PC-9 (cell line): ENCODE data around the gene TGM2. TPM values are rescaled to one million over a fixed set of nuclear protein-coding genes. Genes with fewer than 3 reads are reported as not detected.

Source experiments
- BruUV-seq: library from RNA; stranded (reverse); fragments of 400-500 nt; replicated peaks from 2 replicates; lab custom pipeline; 2021; lab: Mats Ljungman, UMichigan
- CTCF ChIA-PET: fragments of 300-600 bp; sonication (Branson Sonifier 250); formaldehyde crosslinking; loops from one replicate; lab custom pipeline; 2022; ENCODE audit warnings: antibody characterized with exemption; lab: Charles Lee
- POLR2A ChIA-PET: fragments of 300-600 bp; sonication (Branson Sonifier 250); formaldehyde crosslinking; loops from one replicate; lab custom pipeline; 2022; ENCODE audit warnings: antibody characterized with exemption; ENCODE audit not compliant: unreplicated experiment; lab: Charles Lee
- DNase-seq, 2 experiments: peaks; one replicate each; pipeline versions ENCODE4 v3.0.0 to v3.0.0-alpha.2; 2015 to 2022; ENCODE audit warnings: mixed read lengths in 1 of 2
- H2AFZ ChIP-seq: fragments of 200-600 bp; sonication (generic); 2 replicates; pipeline ENCODE4 v1.8.1; 2017; ENCODE audit warnings: antibody characterized with exemption
- H3F3A ChIP-seq: fragments of 200-600 bp; sonication (generic); 2 replicates; pipeline ENCODE4 v1.8.1; 2017; ENCODE audit warnings: antibody characterized with exemption, mild to moderate bottlenecking, low read depth; ENCODE audit not compliant: insufficient read depth
- H3K27ac ChIP-seq: fragments of 200-600 bp; sonication (generic); 2 replicates; pipeline ENCODE4 v1.6.1; 2016; ENCODE audit warnings: mixed run types
- H3K27me3 ChIP-seq: fragments of 200-600 bp; sonication (generic); 2 replicates; pipeline ENCODE4 v1.6.1; 2016; ENCODE audit warnings: low read depth, mixed run types; ENCODE audit not compliant: insufficient read depth
- H3K36me3 ChIP-seq: fragments of 200-600 bp; sonication (generic); 2 replicates; pipeline ENCODE4 v1.6.1; 2016; ENCODE audit warnings: low read depth, mixed run types
- H3K4me1 ChIP-seq: fragments of 200-600 bp; sonication (generic); replicated peaks from 2 replicates; pipeline ENCODE4 v1.6.1; 2016; ENCODE audit warnings: mixed run types; ENCODE audit not compliant: insufficient read depth
- H3K4me2 ChIP-seq: fragments of 200-600 bp; sonication (generic); 2 replicates; pipeline ENCODE4 v1.6.1; 2017; ENCODE audit warnings: mixed run types
- H3K4me3 ChIP-seq: fragments of 200-600 bp; sonication (generic); 2 replicates; pipeline ENCODE4 v1.6.1; 2016; ENCODE audit warnings: mixed run types
- H3K79me2 ChIP-seq: fragments of 200-600 bp; sonication (generic); 2 replicates; pipeline ENCODE4 v1.6.1; 2017; ENCODE audit warnings: low read depth, mixed run types
- H3K9me2 ChIP-seq: fragments of 200-600 bp; sonication (generic); 2 replicates; pipeline ENCODE4 v1.8.1; 2017; ENCODE audit warnings: mild to moderate bottlenecking; ENCODE audit not compliant: insufficient read depth
- H3K9me3 ChIP-seq: fragments of 200-600 bp; sonication (generic); 2 replicates; pipeline ENCODE4 v1.8.1; 2016; ENCODE audit warnings: low read depth; ENCODE audit not compliant: insufficient read depth
- H4K20me1 ChIP-seq: fragments of 200-600 bp; sonication (generic); 2 replicates; pipeline ENCODE4 v1.8.1; 2017; ENCODE audit not compliant: insufficient read depth
- CTCF ChIP-seq: fragments of 200-600 bp; sonication (generic); conservative IDR thresholded peaks from 2 replicates; pipeline ENCODE4 v1.6.1; 2017; ENCODE audit warnings: mixed run types, antibody characterized with exemption, mild to moderate bottlenecking, moderate library complexity
- EZH2 ChIP-seq: fragments of 200-600 bp; sonication (generic); IDR thresholded peaks from 2 replicates; pipeline ENCODE4 v1.8.0; 2017; ENCODE audit warnings: antibody characterized with exemption, low read depth
- intact Hi-C: fragments of 100-400 bp; cut with micrococcal nuclease; formaldehyde crosslinking; loops from one replicate; pipeline ENCODE4 v1.10.0; 2022; ENCODE audit not compliant: unreplicated experiment
- total RNA-seq: library from RNA; stranded (reverse); gene quantifications from 2 replicates; pipeline ENCODE4 v1.2.3, GENCODE V29; 2021

TGM2 gene
- total RNA-seq, 1 experiment from 2014 or later: 333 TPM

DNA sequence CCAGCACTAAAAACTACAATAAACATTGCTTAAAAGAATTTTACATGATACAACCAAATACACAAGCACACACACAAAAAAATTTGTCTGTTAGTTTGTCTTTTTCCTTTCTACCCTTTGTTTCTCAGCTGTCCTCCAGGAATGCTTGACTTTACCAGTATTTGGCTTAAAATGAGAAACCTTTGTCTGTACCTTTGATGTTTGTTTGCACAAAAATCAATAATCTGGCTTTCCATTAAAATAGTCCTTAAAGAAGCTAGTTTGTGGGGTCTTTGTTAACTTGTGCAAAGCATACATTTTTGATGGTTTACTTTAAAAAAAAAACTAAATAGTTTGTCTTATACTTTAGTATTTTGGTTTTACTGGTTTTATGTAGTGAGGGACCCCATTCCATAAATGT is 82.2 kb downstream of the TGM2 start:
- H3K4me1 ChIP-seq: no peaks in the 10 kb centered on the region
- CTCF ChIA-PET: no interaction called here
- H3F3A ChIP-seq: 0 out of 2 replicates have a peak, but pooled peaks cover 7% of the 10 kb centered on the region
- POLR2A ChIA-PET: no interaction called here
- no TSS peak for BruUV-seq
- no peak overlapping the region for H3K27ac ChIP-seq
- H3K4me2 ChIP-seq: no peak overlapping the region
- H3K36me3 ChIP-seq: peaks cover 25% of the 10 kb centered on the region; the same call in 1 of the 2 replicates
- no peaks in the 10 kb centered on the region; the same call in 1 of the 2 replicates for H4K20me1 ChIP-seq
- H3K27me3 ChIP-seq: no peaks in the 10 kb centered on the region
- TF ChIP-seq CTCF: no peak
- TF ChIP-seq EZH2: no peak
- no peaks in the 10 kb centered on the region for H3K9me3 ChIP-seq
- intact Hi-C loops: no loop called here
- no peak overlapping the region for H3K4me3 ChIP-seq
- H3K9me2 ChIP-seq: no peaks in the 10 kb centered on the region
- DNase-seq: no peak
- no peak overlapping the region for H2AFZ ChIP-seq
- peaks cover 26% of the 10 kb centered on the region; the same call in 1 of the 2 replicates for H3K79me2 ChIP-seq

GRCh38 chr20:38081575-38081974 is 83.5 kb downstream of the TGM2 start:
- intact Hi-C loops: no loop called here
- Histone ChIP-seq H3K4me3 (no peak overlapping the region), H3K4me2 (no peak overlapping the region), H3K79me2 (peaks cover 30% of the 10 kb centered on the region; the same call in 1 of the 2 replicates), H3K9me3 (no peaks in the 10 kb centered on the region), H3F3A (0 out of 2 replicates have a peak, but pooled peaks cover 3% of the 10 kb centered on the region), H2AFZ (no peak overlapping the region), H3K27ac (no peak overlapping the region), H4K20me1 (no peaks in the 10 kb centered on the region; the same call in 1 of the 2 replicates), H3K36me3 (peaks cover 17% of the 10 kb centered on the region; the same call in 1 of the 2 replicates), H3K4me1 (no peaks in the 10 kb centered on the region), H3K9me2 (no peaks in the 10 kb centered on the region), H3K27me3 (no peaks in the 10 kb centered on the region)
- no peak for TF ChIP-seq CTCF
- ChIA-PET CTCF (interaction anchor here (0.6 kb wide), 1 partner anchor 300 kb away, joined by 5 read pairs; no protein-coding TSS in a partner anchor), POLR2A (no interaction called here)
- no peak for DNase-seq
- BruUV-seq: no TSS peak

- no peaks in the 10 kb centered on the region for H3K27me3 ChIP-seq
- H3K79me2 ChIP-seq: peaks cover 30% of the 10 kb centered on the region; the same call in 1 of the 2 replicates
- no peaks in the 10 kb centered on the region; the same call in 1 of the 2 replicates for H4K20me1 ChIP-seq
- H2AFZ ChIP-seq: no peak overlapping the region
- H3K9me3 ChIP-seq: no peaks in the 10 kb centered on the region
- BruUV-seq: no TSS peak
- DNase-seq: no peak
- H3K27ac ChIP-seq: no peak overlapping the region
- 0 out of 2 replicates have a peak, but pooled peaks cover 6% of the 10 kb centered on the region for H3F3A ChIP-seq
- peaks cover 22% of the 10 kb centered on the region; the same call in 1 of the 2 replicates for H3K36me3 ChIP-seq
- H3K4me3 ChIP-seq: no peak overlapping the region
- peaks cover 14% of the 10 kb centered on the region for H3K4me1 ChIP-seq
- CTCF ChIA-PET: no interaction called here
- intact Hi-C loops: no loop called here
- H3K4me2 ChIP-seq: no peak overlapping the region
- H3K9me2 ChIP-seq: no peaks in the 10 kb centered on the region
- POLR2A ChIA-PET: no interaction called here
- TF ChIP-seq CTCF (no peak), EZH2 (no peak)
These were observed 85.7 kb downstream of the TGM2 start for GRCh38 chr20:38079353-38079752.
